HG02571 (cell line): Measurements from ENCODE around the gene ERN1.

Source experiments
- ATAC-seq: cut with Tn5 transposase; IDR thresholded peaks from one replicate; pipeline ENCODE4 v1.9.1; 2021; ENCODE audit warnings: mild to moderate bottlenecking, moderate library complexity; ENCODE audit not compliant: unreplicated experiment

Gene ERN1

DNA sequence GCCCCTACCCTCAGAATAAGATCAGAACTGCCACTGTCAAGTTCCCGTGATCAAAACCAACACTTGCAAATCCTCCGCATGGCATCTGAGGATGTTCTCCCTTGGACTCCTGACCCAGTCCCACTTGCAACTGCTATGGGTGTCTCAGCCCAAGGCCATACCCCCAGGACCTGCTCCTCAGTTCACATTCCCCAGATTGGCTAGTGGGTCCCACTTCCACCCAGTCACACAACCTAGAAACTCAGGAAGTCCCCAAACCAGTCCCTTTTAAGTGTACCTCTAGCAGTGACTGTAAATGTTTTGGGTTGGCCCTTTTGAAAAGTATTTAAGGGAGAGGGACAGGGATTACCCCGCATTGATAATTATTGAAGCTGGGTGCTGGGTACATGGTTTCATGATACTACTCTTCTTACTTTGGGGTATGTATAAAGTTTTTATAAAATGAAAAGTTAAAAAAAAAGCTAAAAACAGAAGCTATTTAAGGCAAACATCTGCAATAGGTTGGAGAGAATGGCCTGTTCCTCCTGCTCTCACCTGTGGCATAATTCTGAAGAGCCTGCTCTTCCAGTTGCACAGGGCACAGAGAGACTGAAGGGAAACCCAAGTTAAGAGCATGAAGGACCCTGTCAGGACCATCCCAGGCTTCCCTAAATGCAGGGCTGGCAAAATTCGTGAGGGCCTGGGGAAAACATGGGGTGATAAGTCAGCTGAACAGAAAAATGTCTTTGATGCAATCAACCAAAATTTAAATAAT lies 42.5 kb downstream of the ERN1 start:
- no peak for ATAC-seq

DNA sequence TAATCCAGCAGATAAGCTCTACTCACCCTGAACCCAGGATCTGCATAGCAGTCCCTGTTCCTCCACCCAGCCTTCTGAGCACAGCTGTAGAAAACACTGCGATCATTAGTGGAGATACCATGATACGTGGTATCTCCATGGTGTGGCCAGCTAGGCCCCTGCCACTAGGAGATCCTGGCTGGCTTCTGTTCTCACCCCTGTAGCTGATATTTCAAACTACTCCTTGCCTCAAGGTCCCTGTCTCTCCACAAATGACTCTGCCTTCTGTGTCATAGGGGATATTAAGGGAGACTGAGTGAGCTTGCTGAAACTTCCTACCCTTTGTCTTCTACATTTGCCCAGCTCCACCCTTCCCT lies 44.3 kb downstream of the ERN1 start:
- ATAC-seq = no peak

DNA sequence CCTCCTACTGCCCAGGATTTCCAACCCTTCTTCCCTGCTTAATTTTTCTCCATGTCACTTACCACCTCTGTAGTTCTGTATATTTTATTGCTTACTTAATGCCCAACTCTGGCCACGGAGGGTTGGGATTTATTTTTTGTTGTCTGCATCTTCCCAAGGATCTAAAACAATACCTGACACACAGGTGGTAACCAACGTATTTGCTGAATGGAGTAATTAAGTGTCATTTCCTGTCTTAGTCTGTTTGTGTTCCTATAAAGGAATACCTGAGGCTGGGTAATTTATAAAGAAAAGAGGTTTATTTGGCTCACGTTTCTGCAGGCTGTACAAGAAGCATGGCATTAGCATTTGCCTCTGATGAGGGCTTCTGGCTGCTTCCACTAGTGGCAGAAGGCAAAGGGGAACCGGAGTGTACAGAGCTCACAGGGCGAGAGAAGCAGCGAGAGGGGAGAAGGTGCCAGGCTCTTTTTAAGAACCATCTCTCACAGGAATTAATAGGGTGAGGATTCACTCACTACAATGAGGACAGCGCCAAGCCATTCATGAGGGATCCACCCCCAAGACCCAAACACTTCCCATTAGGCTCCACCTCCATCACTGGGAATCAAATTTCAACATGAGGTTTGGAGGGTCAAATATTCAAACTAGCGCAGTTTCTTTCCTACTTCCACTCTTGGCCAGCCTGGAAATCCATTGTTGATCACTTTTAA lies 44.8 kb downstream of the ERN1 start:
- ATAC-seq = no peak

DNA sequence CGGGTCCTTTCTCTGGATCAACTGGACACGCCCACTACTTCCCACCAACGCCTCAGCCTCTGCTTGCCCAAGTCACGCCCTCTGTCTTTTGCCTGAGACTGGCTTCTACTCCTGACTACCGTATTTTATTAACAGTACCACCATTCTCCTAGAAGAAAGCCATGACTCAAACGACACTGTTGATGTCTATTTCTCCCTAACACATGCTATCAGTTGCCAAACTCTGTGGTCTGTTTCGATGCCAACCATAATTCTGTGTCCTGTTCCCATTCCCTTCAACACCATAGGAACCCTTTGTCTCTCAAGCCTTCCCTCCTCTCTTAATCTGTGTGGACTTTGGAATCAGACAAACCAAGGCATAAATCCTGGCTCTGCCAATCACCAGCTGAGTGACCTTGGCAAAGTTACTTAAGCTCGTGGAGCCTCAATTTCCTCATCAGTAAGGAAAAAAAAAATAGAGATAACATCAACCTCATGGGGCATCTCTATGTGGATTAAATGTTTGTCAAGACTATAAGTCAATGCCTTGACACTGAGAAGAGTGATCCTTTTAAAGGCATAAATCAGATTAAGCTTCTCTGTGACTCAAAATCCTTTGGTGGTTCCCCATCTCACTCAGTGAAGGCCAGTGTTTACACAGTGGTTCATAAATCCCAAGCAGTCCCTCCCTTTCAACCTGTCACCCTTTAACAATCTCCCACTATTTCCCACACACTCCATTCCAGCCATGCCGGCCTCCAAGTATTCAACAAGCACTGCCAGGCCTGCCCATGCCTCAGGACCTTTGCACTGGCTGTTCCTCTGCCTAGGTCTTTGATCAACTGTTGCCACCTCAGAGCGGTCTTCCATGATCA lies 45.6 kb downstream of the ERN1 start:
- no peak for ATAC-seq

DNA sequence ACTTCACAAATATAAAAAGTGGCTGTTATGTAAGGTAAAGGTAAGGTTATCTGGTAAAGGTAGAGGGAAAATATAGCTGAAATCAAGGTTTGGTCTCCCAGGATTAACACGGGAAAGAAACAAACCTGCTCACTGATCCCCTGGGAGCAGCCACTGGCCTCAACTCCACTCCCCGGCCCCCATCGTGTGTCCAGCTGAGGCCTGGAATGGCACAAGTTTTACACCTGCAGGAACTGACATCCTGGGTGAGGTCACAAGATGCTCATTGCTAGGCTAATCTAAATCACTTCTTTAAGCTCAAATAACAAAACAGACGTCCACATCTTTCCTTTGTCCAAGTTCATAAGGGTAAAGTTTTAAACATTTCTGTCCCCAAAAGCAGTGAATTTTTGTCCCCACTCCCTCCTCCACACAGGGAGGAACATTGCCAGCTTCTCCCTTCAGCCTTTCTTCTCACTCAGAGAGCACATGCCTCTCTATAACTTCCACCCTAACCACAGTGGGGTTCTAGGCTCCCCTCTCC lies 46.3 kb downstream of the ERN1 start:
- no peak for ATAC-seq

DNA sequence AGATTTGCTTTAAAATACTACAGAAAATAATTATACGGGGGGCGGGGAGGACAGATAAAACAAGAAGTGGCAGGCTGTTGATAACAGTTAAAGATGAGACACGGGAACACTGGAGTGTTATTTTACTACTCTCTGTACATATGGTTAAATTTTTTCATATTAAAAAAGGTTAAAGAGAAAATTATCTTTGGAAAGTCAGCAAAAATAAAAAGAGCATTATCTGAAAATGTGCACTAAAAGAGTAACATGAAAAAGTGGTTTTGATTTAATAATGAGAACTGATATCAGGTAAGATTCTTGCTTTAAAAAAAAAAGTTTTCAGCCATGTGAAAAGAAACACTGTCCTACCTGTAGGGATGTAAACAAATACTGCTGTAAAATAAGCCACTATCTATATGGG lies 46.9 kb downstream of the ERN1 start:
- no peak for ATAC-seq

DNA sequence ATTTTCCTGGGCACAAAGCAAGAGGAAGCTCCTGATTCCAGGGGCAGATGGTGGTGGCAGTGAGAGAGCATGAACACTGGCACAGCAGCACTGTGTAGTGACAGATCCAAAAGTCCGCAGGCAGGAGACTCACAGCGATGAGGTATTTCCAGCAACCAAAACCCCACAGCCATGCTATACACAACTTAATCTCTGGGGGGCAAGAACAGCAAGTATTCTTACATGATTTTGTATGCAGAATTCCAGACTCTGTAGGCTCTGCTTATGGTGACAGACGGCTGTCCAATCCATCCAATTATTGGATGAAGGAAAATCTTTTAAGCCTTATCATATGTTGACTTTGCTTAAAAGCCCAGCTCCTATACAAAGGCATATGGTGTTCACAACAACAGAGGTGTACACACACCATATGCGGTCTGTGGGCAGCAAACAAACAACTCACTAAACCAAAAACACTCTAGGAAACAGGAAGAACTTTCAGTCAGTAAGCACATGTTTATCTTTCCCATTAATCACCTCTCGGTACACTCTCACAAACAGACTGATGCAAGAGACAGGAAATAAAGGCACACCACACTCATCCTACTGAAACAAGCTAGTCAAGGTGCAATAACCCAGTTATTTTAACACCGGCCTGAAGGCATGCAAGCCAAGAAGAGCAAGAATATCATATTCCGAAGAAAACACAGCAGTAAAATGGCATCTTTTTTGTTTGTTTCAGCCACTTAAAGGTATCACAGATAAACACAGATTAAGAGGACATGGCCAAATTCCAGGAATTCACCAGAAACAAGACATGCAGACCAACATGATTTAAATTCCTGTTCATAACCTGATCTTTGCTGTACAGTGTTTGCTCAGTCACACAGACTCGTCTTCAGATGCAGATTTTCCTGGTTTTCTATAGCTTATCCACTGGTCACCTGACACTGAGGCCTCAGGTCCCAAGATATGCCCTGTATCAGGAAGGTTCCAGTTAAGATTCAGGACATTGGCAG lies 47.8 kb downstream of the ERN1 start:
- ATAC-seq = peak; percentile 55

DNA sequence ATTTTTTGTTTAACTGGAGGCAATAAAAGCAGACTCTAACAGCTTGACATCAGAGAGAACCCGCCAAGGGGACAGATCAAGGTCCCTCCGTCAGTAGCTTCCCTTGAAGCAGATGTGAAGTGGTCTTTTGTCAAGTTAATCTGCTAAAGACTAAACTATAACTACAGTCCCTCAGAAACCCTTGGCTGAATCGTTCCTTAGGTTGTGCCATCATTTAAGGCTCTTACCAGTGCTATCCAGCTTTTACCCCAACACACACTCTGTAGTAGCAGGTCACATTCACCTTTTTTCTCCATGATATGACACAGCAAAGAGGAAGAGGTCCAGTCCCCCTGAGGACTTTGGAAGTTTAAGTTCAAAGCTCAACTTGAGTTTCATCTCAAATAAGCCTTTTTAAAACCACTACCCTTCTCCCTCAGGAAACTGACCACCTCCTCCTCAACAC lies 49.7 kb downstream of the ERN1 start:
- ATAC-seq = no peak

DNA sequence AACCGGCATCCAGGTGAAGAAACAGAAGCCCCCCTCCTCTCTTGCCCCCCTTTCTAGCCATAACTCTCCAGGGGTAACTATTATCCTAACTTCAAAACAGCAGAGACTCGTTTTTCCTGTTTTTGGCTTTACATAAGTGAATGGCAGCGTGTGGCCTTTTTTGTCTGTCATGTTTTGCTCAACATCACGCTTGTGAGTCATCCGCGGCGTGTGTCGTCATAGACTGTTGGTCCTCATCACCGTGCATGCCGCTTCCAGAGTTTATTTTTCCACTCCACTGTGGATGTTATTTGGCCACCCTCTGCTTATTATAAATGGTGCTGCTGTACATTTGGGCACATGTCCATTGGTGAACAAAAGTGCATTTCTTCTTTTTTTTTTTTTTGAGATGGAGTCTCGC lies 52.6 kb downstream of the ERN1 start:
- no peak for ATAC-seq

DNA sequence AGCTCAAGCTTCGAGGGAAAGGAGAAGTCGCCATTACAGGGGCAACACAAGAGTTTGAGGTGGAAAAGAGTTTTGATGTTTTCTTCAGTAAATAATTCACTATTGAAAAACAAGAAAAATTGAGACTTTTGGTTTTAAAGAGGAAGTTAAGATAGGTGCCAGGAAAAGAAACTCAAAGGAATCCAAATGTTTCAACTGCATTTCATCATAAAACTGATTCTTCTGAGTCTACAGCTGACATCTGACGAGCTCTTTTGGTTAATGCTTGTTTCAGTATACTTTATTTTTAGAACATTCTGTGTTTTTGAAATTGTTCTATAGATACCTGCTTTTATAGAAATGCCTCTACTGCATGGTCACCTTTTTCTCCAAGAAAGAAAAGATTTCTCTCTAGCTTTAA lies 54.0 kb downstream of the ERN1 start:
- ATAC-seq = no peak

DNA sequence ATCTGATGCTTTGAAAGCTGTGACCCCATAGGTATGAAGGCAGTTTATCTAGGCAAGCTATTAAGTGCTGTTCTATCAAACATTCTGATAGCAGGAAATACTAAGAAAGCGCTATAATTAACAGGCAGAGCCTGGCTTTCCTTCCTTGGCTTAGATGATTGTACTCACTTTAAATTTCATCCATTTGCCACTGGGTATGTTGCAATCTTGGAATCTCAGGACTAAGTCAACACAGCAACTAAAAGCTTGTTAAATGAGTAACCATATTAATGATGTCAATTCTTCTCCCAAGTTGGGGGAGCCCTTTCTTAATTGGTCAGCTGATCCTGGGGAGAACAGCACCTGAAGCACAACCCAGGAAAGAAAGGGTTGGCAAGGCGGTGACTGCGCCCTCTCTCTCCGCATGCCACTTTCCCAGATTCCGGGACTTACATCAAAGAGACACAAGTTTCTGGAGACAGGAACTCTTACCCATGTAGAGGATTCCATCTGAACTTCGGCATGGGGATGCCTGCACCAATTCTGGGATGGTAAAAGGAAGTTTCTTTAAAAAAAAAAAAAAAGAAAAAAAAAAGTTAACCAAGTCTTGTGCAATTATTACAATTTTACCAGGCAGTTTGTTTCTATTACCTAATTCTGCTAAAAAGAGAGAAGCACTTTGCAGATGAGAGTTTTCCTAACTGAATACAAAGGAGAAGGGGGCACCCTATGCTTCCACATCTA lies 55.1 kb downstream of the ERN1 start:
- no peak for ATAC-seq

DNA sequence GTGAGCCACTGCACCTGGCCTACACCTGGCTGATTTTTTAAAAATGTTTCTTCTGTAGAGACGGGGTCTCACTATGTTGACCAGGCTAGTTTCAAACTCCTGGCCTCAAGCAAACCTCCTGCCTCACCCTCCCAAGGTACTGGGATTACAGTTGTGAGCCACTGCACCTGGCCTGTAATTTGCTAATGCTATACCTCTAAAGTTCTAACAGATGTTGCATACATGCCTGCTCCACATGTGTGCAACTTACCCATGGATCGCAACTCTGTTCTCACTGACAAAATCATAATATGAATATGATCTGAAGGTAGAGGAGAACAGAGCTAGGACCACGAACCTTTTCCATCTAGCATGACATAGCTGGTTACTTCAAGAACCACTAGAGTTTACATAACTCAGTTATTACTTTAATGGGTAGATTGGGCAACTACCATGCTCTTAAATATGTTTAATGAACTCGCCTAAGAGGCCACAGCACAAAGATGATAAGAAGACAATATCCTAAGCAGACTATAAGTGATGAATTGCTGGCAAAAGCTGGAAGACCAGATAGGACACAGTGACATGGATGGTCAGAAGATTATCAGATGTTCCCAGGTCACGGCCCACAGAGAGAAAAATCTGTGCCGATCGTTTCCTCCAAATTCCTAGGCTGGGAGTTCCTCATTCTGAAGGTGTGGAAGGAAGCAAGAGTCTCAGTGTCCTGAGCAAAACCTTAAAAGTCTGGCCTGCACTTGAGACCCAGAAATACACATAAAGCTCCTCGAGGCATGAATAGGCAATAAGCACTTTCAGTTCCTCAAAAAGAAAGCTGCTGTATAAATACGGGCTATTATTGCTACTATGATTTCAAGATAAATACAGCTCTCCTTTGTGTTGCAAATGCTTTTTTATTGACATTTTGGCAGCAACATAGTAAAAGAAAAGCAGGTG lies 55.9 kb downstream of the ERN1 start:
- peak; percentile 70 for ATAC-seq

DNA sequence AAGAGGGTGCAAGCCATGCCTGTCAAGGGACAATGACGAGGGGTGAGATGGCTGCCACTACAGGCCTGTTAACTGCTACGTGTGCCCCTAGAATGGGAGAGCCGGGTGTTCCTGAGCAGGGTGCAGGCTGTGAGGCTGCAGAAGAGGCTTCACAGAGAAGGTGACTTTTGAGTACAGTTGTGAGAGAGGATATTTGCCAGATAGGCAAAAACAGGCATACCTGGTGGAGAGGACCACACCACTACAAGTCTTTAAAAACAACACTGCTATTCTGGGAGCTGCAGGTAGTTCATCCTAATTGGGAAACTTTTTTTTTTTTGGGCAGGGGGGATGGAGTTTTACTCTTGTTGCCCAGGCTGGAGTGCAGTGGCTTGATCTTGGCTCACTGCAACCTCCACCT lies 58.8 kb downstream of the ERN1 start:
- ATAC-seq = no peak

DNA sequence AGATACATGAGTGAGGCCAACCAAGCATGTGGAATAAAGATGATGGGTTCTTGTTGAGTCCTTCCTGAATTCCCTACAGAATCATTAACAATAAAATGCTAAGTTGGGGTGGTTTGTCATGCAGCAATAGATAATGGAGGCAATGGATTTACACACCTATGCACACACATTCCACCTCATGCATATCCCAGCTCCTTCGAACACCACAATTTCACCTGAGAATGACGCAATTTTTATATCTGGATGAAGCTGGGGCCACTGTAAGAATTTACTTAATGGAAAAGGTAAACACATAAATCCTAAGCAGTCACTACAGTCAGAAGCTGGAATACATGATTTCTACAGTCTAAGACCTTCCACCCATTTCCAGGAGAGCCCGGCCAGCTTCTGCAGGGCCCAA lies 59.7 kb downstream of the ERN1 start:
- no peak for ATAC-seq

DNA sequence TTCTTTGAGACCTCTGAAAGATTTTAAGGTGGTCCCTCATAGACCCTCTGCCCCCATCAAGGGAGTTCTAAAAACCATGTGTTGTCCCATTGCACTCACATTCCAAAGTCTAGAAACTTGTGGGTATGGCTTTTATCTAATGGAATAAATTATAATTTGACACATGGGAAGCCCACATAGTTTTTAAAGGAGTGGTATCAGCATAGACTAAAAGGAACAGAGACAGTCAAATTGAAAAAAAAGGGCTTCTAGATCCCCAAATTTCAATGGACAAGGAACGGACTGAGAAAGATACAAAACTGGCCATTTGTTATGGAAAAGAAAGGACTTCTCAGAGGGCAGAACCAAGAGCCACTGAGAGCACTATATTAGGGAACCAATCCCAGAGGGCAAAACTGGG lies 60.8 kb downstream of the ERN1 start:
- no peak for ATAC-seq

DNA sequence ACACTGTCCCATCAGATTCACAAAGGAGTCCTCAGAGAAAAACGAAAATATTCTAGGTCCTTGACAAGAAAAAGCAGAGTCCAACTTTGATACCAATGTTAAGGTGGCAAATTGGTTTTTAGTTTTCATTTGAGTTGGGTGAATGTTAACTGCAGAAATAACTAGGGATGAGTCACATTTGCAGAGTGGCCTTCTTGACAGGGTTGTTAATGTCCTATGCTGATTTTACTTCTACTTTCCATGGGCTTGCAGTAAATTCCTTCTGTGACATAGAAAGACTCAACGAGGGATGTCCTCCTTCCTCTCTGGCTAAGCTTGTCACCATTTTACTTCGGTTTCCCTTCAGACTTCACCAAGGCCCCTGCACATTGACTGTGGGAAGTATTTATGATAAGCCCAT lies 62.3 kb downstream of the ERN1 start:
- no peak for ATAC-seq

DNA sequence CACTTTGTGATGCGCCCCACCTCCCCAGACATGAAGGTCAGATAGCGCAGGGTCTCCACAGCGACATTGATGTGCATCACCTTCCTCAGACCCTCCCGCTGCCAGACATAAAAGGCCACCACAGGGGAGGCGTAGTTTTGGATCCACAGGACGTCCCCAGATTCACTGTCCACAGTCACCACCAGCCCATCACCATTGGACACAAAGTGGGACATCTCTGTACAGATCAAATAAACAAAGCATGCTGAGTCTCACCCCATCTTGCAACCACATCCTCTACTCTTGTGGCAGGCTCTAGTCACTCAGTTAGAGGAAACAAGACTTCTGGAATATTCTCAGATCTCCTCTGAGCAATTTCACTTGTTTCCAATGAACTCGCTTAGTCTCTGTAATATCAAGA lies 63.2 kb downstream of the ERN1 start:
- ATAC-seq = no peak

DNA sequence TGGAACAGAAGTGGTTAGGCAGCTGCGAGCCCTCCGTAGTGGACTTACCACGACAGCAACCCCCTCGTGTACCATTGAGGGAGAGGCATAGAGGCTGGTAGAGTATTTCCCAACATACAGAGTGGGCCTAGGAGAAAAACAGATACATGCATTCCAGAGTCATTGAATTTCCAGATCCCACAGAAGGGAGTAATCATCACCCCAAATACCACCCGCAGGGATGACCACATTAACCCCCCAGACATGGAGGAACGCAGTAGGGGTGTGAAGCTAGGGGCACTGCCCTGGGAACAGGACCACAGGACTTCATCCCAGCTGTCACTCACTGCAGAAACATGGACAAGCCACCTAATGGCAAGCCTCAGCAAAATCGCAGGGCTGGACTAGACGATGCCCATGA lies 64.8 kb downstream of the ERN1 start:
- no peak for ATAC-seq

DNA sequence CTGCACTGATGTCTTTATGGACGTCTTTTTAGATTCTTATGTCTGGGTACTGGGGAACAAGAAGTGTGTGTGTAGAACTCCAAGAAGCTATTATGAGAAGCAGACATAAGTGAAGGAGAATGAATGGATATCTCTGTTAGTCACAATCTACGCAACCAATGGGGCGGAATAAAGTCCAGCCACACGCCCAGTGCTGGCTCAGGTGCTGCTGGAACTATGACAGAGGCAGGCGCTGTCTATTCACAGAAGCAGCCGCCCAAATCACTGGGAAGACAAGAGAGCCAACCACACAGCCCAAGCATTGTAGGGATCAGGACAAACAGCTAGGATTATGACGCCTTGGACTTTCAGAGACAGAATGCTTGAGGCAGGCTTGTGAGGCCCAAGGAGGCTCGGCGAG lies 65.6 kb downstream of the ERN1 start:
- ATAC-seq = no peak
